Measurements from ENCODE around the gene TANGO2.

DNA sequence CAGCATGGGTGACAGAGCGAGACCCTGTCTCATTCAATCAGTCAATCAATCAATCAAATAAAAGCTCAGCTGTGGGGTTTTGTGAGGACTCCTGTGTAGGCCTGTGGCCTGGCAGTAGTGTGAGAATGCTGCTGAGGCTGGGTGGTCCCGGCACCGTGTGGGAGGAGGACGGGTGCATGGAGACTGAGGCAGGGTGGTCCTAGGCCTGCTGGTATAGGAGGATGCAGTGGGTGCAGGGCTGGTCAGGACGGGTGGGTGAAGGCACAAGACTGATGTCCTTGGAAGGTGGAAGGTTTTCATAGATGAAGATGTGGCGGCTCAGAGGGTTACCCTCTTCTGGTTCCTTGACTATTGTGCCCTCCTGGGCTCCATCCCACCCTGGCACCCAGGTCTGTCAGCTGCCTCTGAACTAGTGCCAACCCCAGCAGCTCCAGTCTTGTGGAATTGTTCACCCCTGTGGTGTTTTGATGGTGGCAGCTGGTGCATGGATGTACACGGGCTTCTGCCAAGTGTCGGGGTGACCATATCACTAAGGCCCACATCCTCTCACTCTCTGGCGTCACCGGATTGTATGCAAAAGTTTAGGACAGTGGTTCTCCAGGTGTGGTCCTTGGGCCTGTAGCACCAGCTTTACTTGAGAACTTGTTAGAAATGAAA is 23.7 kb downstream of the TANGO2 start:
- no peak for TF ChIP-seq EP300 (IDR thresholded peaks at IDR 0.05; ENCODE audit: borderline replicate concordance in 1 of 2, control insufficient read depth in 1 of 2, low read depth in 2 of 2, low read length in 2 of 2)
- no peak for TF ChIP-seq GABPA (IDR thresholded peaks at IDR 0.05; ENCODE audit: low read depth)
- TF ChIP-seq YBX1 (IDR thresholded peaks at IDR 0.05): no peak
- TF ChIP-seq EZH2 (IDR thresholded peaks at IDR 0.05; ENCODE audit: borderline replicate concordance, control insufficient read depth, low read depth, low read length): no peak
- TF ChIP-seq TARDBP (IDR thresholded peaks at IDR 0.05; ENCODE audit: borderline replicate concordance): no peak
